C4-2B (cell line): Measurements from ENCODE around the gene CHST1.

Experiments
- H3K27ac ChIP-seq: fragments of 450-650 bp; 2 replicates; pipeline ENCODE4 v1.5.1; 2017
- CTCF ChIP-seq: fragments of 450-650 bp; conservative IDR thresholded peaks from 2 replicates; pipeline ENCODE4 v1.5.1; 2017; ENCODE audit warnings: mild to moderate bottlenecking
- ZFX ChIP-seq: fragments of 450-650 bp; IDR thresholded peaks from 2 replicates; pipeline ENCODE4 v1.6.1; 2017

CHST1 gene

DNA sequence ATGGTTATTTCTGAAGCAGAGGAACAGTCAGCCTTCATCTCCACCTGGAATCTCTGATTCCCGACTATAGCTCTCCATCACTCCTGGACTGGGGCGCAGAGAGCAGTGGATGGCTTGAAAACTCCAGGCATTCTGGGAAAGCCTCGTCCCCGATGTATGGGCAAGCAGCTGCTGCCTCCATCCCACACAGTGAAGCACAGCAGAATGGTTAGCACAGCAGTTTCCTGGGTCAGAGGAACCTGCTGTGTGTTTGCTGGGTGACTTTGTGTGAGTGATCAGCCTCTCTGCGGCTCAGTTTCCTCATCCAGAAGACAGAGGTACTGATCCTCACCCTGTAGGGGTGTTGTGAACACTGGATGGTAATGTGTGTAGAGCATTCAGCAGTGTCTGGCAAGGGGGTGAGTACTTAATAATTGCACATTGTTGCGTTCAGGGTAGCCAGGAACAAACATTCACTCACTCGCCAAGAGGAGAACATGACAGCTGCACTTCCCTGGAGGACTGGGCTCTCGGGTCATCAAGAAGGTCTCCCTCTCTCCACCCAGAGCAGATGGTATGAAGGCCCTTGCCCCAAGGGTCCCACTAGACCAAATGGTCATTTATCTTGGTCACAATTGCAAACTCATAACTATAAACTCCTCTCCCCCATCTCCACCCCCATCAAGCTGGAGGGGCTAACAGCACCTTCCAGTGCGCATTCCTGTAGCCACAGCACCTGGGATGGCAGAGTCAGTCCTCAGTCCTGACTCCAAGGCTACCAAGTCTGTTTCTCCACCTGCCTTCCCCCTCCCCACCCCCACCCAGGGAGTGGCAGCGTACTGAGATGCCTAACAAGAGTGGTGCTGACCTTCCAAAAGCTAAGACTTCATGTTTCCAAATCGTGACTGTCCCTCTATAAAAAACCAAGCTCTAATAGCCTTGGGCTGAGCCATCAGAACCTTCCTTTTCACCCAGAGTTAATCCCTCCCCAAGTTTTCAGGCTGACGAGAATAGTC is 1.5 kb upstream of the CHST1 start:
- TF ChIP-seq ZFX (no peak), CTCF (no peak)
- no peak overlapping the region for H3K27ac ChIP-seq

- no peak overlapping the region for H3K27ac ChIP-seq
- TF ChIP-seq CTCF: no peak
- no peak for TF ChIP-seq ZFX
Observed at GRCh38 chr11:45665933-45666647, 668 bp upstream of the CHST1 start.

DNA sequence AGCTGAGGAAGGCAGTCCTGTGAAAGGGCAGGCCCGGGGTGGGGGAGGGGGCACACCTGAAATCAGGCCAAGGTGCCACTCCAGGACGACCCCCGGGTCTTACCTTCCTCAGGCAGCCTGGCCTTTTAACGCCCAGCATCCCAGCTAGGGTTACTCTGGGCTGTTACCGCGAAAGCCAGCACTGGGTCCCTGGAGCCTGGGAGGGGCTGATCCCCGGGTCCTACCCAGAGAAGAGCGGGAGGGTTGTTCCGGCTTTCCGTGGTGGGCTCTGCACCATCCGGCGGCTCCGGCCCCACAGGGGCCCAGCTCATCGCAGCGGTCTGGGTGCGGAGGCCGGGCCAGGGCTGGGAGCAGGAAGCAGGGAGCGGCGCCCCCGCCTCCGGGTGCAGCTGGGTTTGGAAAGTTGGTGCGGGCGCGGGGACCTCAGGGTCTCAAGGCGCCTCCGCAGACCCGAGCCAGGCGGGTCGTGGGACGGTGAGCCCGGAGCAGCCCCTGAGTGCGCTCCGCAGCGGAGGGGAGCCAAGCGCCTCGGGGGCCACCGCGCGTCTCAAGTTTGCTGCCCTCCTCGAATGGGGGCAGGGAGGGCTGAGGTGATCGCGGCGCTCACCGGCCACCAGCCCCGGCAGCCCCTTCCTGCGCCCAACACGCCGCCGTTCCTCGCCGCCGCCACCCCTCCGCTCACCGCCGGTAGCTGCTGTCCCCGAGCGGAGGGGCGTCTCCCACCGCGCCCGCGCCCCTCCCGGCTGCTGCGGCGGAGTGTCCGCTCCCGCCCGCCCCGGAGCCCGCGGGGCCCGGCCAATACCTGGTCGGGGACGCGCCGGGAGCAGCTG is 831 bp downstream of the CHST1 start:
- no peak for TF ChIP-seq CTCF
- no peak for TF ChIP-seq ZFX
- no peak overlapping the region for H3K27ac ChIP-seq

- H3K27ac ChIP-seq: no peak overlapping the region
- TF ChIP-seq ZFX (no peak), CTCF (no peak)
Observed at GRCh38 chr11:45663486-45664375, 1.7 kb downstream of the CHST1 start.

- H3K27ac ChIP-seq: no peak overlapping the region
- TF ChIP-seq CTCF (no peak), ZFX (no peak)
Observed at GRCh38 chr11:45662665-45663485, 2.5 kb downstream of the CHST1 start.

- TF ChIP-seq CTCF: no peak
- no peak for TF ChIP-seq ZFX
- no peak overlapping the region for H3K27ac ChIP-seq
Observed at GRCh38 chr11:45662096-45662664, 3.2 kb downstream of the CHST1 start.
